Measurements from ENCODE around the gene TXLNA.

The TXLNA gene

DNA sequence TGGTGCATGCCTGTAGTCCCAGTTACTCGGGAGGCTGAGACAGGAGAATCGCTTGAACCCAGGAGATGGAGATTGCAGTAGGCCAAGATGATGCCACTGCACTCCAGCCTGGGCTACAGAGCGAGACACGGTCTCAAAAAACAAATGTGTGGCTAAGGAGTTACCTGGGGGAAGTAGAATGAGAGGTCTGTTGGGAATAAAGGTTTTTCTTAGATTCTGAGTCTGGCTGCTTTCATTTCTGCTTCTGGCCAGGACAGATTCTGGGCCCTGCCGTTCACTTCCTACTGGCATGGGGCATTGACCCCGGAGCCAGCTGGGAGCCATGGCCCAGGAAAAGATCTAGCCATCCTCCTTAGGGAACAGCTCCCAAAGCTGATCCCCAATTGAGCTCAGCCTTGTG, 29.0 kb downstream of the TXLNA start:
- no peak for DNase-seq (ENCODE audit: low read depth in 2 of 3, low spot score in 1 of 3)

DNA sequence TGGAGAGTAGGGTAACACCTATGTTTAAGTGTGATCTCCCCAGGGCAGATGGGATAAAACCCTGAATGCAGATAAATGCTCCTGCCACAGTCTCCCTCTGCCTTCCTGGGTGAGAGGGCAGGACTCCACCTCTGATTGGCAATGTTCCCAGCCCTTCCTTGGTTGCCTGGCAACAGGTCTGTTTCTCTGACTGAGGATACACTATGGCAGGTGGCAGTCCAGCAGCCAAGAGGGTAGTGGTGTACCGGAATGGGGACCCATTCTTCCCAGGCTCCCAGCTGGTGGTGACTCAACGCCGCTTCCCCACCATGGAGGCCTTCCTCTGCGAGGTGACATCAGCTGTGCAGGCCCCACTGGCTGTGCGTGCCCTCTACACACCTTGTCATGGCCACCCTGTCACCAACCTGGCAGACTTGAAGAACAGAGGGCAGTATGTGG, 29.4 kb downstream of the TXLNA start, which contains the start of gene DCDC2B:
Gene DCDC2B, plus strand, starts transcription at position 199 of the 438 bp plus-strand sequence. Its CDS starts 5 bp downstream, at position 204.
- no peak for DNase-seq (ENCODE audit: low read depth in 2 of 3, low spot score in 1 of 3)

DNA sequence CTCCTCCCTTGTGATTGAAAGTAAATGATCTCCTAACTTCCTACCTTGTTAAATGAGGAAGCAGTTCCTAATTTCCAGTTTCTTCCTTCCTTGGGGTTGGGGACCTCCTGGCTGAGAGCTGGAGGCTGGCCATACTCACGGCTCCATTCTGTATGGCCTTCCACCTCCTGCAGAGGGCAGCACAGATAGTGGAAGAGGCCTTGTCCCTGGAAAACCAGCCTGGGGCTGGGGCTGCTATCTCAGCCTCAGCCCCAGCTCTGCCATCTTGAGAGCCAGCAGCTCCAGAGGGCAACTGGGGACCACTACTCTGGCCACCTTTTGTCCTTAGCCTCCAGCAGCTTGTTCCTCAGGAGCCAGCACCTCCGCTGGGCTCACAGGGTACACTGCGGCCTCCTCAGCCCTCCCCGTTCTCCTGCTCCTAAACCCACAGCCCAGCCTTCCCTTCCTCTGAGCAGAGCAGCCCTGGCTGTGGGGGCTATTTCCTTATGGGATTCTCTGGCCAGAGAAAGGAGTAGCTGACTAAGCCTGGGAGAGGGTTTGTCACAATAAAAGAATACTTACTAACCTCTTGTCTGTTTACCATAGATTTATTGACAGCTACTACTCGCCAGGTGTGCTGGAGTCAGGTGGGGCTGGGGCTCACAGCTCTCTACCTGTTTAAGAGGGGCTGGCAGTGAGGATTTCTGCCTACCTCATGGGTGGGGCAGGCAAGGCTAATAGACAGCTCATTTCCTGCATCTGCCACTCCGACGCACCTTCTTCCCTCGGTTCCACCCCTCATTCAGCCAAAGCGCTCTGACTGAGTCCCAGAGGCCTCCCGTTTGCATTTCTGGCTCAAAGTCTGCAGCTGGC, 36.4 kb downstream of the TXLNA start:
- DNase-seq (ENCODE audit: low read depth in 2 of 3, low spot score in 1 of 3) = peak; percentile 26 to 55 (median 43)

DNA sequence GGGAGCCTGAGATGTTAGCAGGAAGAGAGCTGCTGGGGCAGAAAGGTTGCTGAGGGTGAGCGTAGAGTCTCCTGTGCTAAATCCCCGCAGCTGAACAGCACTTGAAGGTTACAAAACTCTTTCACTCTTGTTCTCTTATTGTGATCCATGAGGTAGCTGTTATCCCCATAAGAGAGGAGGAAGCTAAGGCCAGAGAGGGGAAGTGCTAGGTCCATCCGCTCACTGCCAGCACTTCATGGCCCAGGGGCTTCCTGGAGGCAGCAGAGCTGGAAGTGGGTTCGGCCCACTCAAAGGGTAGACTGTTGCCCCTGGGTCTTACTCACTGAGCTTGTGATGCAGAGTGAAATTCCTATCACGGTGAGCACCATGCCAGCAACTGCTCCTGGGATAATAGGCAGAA, 37.1 kb downstream of the TXLNA start:
- DNase-seq (ENCODE audit: low read depth in 2 of 3, low spot score in 1 of 3) = no peak

DNA sequence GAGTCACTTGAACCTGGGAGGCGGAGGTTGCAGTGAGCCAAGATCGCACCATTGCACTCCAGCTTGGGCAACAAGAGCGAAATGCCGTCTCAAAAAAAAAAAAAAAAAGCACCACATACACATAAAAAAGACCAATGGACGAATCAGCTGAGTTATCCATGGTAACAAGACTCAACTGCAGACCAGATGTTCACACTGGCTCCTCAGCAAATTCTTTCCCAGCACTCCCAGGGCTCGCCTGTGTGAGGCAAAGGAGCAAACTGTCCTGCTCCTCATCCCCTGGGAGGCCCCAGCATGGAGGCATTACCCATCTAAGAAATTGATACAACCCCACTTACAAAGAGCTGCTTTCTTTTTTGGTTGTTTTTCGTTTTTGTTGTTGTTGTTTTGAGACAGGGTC, 39.5 kb downstream of the TXLNA start:
- DNase-seq (ENCODE audit: low read depth in 2 of 3, low spot score in 1 of 3) = no peak

DNA sequence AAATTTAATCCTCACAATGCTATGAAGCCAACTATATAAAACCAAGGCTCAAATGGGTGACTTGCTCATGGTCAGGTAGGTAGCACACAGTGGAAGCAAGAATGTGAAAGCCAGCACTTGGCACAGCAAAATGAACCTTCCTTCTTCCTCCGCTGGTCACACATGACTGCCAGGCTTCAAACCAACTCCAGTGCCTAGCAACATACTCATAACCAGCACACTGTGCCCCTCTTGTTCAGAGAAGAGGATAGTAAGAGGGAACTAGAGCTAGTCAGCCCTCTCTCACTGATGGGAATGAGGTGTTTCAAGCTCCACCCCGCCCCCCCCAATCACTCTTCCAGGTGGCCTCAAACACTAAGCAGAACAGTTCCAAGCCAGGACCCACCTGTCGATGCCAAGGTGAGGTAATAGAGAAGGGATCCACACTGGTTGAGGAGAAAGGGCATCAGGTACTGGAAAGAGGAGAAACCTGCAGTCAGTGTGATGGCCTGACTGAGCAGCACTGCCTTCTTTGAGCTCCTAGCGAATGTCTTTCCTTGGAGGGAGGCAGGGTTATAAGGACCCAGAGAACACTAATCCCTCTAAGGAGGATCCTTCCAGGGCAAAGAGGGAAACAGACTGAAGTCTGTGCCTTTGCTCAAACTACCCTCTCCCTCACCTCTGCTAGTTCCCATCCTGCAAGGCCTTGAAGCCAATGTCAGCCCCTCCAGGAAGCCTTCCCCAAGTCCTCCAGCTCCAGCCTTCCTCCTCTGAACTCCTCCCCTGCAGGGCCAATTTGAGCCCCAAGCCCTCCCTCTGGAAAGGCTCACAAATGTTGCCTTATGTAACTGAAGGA, 41.5 kb downstream of the TXLNA start:
- DNase-seq (ENCODE audit: low read depth in 2 of 3, low spot score in 1 of 3) = no peak

DNA sequence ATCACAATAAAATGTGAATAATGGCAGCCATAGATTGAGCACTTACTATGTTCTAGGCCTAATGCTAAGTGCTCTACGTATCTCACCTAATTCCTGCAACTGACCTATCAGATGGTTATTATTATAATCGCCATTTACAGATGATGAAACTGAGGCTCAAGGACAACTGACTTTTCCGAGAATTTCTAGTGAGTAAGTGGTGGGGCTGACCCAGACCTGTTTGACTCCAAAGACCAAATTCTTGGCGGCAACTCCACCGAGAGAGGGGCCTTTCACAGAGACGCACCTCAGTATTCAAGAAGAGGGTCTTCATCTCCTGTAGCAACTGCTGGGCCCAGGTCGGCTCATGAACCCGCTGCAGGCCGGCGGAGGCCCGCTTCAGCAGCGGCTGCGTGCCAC, 42.1 kb downstream of the TXLNA start:
- DNase-seq (ENCODE audit: low read depth in 2 of 3, low spot score in 1 of 3) = no peak

DNA sequence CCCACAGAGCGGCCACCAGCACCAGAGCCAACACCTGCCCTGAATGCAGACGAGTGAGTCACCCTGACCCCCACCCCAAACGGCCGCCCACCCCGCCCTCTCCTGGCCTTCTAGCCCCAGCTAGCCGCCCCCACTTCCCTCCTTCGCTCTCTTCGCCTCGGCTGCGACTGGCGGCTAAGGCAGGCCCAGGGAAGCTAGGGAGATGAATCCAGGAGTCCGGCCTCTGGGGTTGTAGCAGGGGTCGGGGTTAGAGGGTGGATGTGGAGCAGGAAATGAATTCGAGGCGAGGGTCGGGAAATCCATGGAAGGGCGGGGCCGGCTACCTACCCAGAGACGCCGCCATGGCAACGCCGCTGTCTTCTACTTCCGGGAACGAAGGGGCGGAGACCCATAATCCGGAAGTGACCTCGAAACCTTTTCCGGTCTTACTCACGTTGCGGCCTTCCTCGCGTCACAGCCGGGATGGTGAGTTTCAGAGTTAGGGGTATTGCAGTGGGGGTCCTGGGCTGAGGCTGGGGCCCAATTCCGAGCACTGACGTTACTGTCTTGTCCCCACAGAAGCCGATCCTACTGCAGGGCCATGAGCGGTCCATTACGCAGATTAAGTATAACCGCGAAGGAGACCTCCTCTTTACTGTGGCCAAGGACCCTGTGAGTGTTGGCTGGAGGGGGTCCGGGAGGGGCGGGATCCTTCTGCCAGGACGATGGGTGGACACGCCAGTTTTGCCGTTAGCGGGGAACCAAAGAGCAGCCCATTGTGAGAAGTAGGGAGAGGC, 42.7 kb downstream of the TXLNA start, which contains the start of the genes EIF3I and TMEM234:
Gene EIF3I, plus strand, starts transcription at position 428 of the 776 bp plus-strand sequence. Its CDS starts 35 bp downstream, at position 463.
Gene TMEM234, minus strand, starts transcription at position 374 of the 776 bp plus-strand sequence. Its CDS starts 31 bp downstream, at position 343.
- peak; percentile 82 to 91 (median 87) for DNase-seq (ENCODE audit: low read depth in 2 of 3, low spot score in 1 of 3)

DNA sequence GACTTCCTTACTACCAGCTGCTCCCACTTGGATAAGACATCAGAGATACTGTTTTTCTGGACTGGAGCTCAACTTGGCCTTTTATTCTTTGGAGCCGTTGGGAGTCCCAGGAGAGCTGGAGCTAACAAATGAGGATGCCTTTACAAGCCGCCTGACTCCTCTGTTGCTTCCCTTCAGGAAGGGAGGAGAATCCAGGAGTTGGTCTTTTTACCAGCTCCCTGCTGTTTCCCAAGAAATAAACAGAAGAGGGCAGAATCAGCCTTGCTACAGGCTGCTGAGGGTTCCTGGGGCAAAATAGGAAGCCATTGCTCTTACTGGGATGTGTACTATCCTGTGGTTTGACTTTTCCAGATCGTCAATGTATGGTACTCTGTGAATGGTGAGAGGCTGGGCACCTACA, 44.2 kb downstream of the TXLNA start:
- DNase-seq (ENCODE audit: low read depth in 2 of 3, low spot score in 1 of 3) = no peak

DNA sequence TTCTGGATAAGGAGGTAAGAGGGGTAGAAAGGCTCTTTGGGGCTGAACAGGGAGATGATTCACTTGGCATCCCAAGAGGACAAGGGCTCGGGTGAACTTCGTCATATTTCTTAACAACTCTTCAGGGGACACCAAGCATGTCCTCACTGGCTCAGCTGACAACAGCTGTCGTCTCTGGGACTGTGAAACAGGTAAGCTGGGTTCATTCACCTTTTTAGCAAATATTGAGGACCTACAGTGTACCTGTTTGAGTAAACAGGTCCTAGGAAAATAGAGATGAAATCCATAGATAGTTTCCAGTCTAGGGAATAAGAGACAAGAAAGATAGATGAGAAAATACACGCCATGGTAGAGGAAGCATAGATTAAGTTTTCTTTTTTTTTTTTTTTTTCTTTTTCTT, 44.8 kb downstream of the TXLNA start:
- no peak for DNase-seq (ENCODE audit: low read depth in 2 of 3, low spot score in 1 of 3)

DNA sequence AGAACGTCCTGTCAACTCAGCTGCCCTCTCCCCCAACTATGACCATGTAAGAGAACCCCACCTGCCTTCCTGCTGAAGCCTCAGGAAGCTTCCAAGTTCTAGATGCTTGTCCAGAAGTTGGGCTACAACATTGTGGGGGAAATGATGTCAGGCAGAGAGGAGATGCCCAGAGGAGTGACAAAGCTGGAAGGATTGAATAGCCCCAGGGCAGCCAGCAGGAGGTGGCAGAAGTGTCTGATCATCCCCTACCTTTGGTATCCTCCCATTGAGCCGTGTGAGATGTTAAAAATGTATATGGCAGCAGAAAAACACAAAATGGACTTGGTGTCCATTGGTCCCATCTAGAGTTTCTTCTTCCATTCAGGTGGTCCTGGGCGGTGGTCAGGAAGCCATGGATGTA, 49.3 kb downstream of the TXLNA start:
- no peak for DNase-seq (ENCODE audit: low read depth in 2 of 3, low spot score in 1 of 3)

DNA sequence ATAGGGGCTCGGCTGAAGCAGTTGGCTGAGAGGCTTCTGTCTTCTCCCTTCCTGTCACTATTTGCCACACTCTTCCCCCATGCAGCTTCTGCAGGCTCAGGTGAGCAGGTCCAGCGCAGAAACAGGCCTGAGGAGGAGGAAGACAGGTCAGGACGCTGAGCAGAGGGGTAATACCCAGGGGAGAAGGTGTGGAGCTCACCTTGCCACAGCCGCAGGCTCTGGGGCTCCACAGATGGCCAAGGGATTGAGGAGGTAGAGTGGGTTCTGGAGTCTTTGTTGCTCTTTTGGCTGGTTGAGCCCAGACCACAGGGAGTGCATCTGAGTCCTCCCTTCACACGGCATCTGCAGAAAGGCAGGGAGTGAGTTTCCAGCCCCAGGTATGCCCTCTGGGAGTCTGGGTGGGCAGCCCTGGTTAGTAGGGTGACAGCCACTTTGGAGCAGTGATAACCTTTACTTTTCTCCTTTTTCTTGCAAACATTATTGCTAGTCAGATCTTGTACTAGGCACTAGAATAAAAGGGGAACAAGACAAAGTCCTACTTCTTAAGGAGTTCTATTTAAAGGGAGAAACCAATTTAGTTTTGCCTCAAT, 52.5 kb downstream of the TXLNA start:
- DNase-seq (ENCODE audit: low read depth in 2 of 3, low spot score in 1 of 3) = no peak

DNA sequence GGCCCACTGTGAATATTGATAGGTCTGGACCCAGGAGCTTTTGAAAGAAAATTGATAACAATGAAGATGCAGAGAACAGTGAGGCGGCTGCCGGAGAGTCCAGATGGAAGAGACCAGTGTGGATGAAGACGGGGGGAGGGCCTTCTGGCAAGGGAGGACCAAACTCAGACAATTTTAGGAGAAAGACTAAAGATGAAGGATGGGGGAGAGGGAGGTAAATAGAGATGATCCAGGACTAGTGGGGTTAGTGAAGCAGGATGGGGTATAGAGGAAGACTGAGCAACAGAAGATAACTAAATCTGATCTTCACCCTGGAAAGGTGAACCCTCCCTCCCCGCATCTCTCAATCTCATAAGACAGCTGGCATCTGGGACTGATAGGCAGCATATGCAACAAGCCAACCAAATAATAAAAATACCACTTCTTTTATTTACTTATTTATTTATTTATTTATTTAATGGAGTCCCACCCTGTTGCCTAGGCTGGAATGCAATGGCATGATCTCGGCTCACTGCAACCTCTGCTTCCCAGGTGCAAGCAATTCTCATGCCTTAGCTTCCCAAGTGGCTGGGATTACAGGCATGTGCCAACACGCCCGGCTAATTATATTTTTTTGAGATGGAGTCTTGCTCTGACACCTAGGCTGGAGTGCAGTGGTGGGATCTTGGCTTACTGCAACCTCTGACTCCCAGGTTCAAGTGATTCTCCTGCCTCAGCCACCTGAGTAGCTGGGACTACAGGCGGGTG, 53.3 kb downstream of the TXLNA start:
- DNase-seq (ENCODE audit: low read depth in 2 of 3, low spot score in 1 of 3) = no peak

DNA sequence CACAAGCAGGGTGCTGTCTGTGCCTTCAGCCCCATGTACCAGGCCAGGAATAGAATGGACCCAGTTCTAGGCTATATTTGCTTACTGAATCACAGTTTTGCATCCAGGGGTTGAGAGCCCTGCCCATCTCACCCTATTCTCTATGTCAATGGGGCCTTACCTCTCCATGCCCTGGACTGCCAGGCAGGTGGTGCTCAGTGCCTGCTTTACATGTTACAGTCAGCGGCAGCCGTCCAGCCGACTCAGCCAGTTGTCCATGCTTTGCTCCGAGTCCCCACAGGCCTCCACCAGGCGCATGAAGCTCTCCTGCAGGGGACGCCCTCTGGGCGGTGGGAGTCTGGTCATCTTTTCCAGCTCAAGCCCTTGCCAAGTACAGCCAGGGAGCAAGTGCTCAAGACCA, 55.3 kb downstream of the TXLNA start:
- no peak for DNase-seq (ENCODE audit: low read depth in 2 of 3, low spot score in 1 of 3)

DNA sequence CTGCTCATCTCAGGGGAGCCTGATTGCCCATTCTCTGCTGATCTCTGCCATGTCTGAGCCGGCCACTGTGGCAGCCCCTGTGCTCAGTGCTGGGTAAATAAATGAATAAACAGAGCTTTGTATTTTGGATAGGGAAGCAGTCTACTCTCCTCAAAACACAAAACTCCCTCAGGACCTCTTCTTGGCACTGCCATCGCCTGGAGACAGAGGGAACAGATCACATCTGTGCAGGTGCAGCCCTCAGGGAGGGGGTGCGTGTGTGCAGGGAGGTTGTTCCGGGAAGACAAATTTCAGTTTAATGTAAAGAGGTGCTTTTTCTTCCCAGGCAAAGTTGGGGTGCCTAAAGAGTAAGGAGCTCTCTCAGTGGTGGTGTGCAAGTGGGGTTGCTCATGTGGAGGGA, 59.9 kb downstream of the TXLNA start:
- DNase-seq (ENCODE audit: low read depth in 2 of 3, low spot score in 1 of 3) = no peak

DNA sequence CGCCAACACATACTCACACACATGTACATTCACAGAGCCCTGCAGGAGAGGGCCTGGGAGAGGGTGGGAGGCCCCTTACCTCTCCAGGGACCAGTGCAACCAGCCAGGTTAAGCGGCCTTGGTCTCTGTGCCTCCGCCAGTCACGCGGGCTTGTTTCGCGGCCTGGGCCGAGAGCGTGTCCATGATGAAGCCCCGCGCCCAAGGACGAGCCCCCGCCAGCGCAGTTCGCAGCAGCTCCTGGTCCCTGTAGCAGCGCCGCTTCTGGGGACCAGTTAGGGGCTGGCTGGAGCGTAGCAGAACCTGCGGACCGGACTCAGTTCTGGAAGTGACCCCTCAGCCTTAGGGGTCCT, 60.3 kb downstream of the TXLNA start:
- DNase-seq (ENCODE audit: low read depth in 2 of 3, low spot score in 1 of 3) = no peak

DNA sequence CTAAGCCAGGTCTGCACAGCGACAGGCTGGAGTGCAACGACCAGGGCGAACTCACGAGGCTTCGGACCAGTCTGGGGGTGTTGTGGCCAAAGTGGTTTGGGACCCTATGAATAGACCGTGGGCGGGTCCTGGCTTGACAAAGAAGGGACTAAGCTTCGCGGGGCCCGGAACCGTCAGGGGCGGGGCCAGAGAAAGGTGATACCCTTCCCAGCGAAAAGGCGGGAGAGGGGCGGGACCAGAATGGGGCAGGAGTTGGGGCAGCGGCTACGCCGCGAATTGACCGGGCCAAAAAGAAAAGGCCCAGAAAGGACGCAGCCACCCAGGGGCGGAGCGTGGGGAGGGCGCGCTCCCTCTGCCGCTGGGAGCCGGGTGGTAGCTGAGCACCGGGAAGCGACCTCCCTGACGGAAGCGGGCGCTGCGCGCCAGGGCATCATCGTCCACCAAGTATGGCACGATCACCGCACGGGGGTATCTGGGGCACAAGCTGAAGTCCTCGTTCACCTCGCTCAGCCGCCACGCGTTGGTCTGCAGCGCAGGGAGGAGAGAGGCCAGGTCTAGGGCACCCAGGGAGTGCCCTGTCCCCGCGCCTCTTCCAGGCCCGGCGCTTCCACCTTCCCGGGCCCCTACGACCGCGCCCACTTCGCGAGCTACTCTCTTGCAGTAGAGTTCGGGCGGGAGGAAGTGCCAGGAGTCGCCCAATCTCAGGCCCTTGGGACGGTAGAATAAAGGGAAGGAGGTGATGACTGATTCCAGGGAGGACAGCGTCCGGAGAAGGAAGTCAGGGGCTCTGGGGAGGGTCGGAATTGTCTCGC, 60.9 kb downstream of the TXLNA start:
- no peak for DNase-seq (ENCODE audit: low read depth in 2 of 3, low spot score in 1 of 3)

DNA sequence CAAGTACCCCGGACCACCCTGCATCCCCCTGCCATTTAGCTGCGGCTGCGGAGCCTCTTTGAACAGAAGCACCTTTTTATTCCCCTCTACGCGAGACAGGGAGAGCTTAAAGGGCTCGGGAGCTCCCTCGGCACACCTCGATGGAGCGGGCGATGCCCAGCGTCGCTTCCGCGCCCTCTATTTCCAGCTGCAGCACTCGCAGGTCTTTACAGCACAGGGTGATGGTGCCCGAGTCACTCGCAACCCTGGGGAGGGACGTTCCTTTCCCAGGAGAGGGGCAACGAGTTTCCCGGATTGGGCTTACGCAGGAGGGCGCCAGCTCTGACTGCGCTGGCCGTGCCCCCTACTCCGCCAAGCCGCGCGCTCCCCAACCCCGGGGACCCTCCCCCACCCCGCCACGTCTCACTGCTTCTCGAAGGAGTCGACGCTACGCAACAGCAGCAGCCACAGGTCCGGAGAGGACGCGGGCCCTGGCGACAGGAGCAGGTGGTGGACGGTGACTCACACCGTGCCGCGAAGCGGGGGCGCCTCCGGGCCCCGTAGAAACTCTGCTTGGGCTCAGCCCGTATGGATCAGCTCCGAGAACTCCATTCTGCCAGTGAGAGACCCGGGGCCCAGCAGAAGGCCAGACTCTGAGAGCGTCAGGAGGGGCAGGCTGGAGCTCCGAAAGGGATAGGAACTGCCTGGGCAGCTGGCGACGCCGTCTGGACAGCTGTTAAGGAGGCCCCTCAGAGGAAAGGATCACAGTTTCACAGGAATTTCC, 61.7 kb downstream of the TXLNA start:
- DNase-seq (ENCODE audit: low read depth in 2 of 3, low spot score in 1 of 3) = no peak
